Activated CD4-positive, CD25-positive, alpha-beta regulatory T cell treated with anti-CD3 and anti-CD28 coated beads, Interleukin-2, amount 50 U/mL, for 72 hours (primary cell): ENCODE measurements around the gene ZNF709.
A peak's percentile ranks its signal among the peaks of the same experiment; 100 is the strongest.
"Not testable (repeated sequence)": the region's sequence is repeated elsewhere in the genome, so short reads cannot be mapped to it uniquely, and the experiment has no call there.

ENCODE experiments used
- DNase-seq: peaks from one replicate; pipeline ENCODE4 v3.0.0; 2021

ZNF709 gene

GRCh38 chr19:12450844-12451243 lies 33.8 kb downstream of the ZNF709 start:
- no peak for DNase-seq

- DNase-seq: no peak
These were observed 35.8 kb downstream of the ZNF709 start for GRCh38 chr19:12448808-12449207.

GRCh38 chr19:12440541-12441316 lies 43.9 kb downstream of the ZNF709 start, which contains the start of gene ZNF443:
Gene ZNF443, minus strand, starts transcription at chr19:12441021. Its CDS starts 107 bp downstream, at chr19:12440914.
- peak; percentile 99 for DNase-seq

GRCh38 chr19:12439686-12440540 lies 44.7 kb downstream of the ZNF709 start:
- peak; percentile 39 for DNase-seq

- not testable (repeated sequence) for DNase-seq
These were observed 53.8 kb downstream of the ZNF709 start for GRCh38 chr19:12430726-12431299.

GRCh38 chr19:12425888-12426274 lies 58.7 kb downstream of the ZNF709 start:
- DNase-seq: no peak

GRCh38 chr19:12425236-12425887 lies 59.3 kb downstream of the ZNF709 start:
- no peak for DNase-seq

GRCh38 chr19:12417273-12417672 lies 67.3 kb downstream of the ZNF709 start:
- DNase-seq: not testable (repeated sequence)

GRCh38 chr19:12411893-12412292 lies 72.7 kb downstream of the ZNF709 start:
- no peak for DNase-seq
